Parathyroid adenoma (tissue), 2 donors: ENCODE data around the gene PPP1CC.

Experiments used
- H2AFZ ChIP-seq: fragments of 300-600 bp; sonication (generic); one replicate; pipeline ENCODE4 v1.7.0; 2017; ENCODE audit warnings: antibody characterized with exemption, mild to moderate bottlenecking
- H3K27ac ChIP-seq: fragments of 300-600 bp; sonication (generic); one replicate; pipeline ENCODE4 v1.7.0; 2017
- H3K27me3 ChIP-seq: fragments of 300-600 bp; sonication (generic); one replicate; pipeline ENCODE4 v1.7.0; 2017; ENCODE audit warnings: low read length; ENCODE audit not compliant: control insufficient read depth, insufficient read depth
- H3K36me3 ChIP-seq: fragments of 300-600 bp; sonication (generic); one replicate; pipeline ENCODE4 v1.7.0; 2017; ENCODE audit warnings: low read length; ENCODE audit not compliant: control insufficient read depth, insufficient read depth
- H3K4me1 ChIP-seq: fragments of 300-600 bp; sonication (generic); one replicate; pipeline ENCODE4 v1.7.0; 2017; ENCODE audit warnings: control low read depth
- H3K4me2 ChIP-seq: fragments of 300-600 bp; sonication (generic); one replicate; pipeline ENCODE4 v1.7.0; 2017; ENCODE audit warnings: low read length
- H3K4me3 ChIP-seq: fragments of 300-600 bp; sonication (generic); one replicate; pipeline ENCODE4 v1.7.0; 2017; ENCODE audit warnings: low read depth, low read length
- H3K79me2 ChIP-seq: fragments of 300-600 bp; sonication (generic); one replicate; pipeline ENCODE4 v1.7.0; 2017; ENCODE audit warnings: control low read depth
- H3K9ac ChIP-seq: fragments of 300-600 bp; sonication (generic); one replicate; pipeline ENCODE4 v1.7.0; 2017; ENCODE audit warnings: mild to moderate bottlenecking
- H3K9me3 ChIP-seq: fragments of 300-600 bp; sonication (generic); one replicate; pipeline ENCODE4 v1.7.0; 2017; ENCODE audit warnings: low read length; ENCODE audit not compliant: control insufficient read depth
- CTCF ChIP-seq: fragments of 300-600 bp; sonication (generic); IDR thresholded peaks from one replicate; pipeline ENCODE4 v1.7.0; 2017; ENCODE audit warnings: antibody characterized with exemption, mild to moderate bottlenecking
- donor health status: primary hyperparathyroidism.

PPP1CC gene

GRCh38 chr12:110765111-110765510 is 22.4 kb upstream of the PPP1CC start:
- H3K27ac ChIP-seq, result no peak overlapping the region
- H3K9ac ChIP-seq, result no peak overlapping the region
- TF ChIP-seq CTCF, result no peak

DNA sequence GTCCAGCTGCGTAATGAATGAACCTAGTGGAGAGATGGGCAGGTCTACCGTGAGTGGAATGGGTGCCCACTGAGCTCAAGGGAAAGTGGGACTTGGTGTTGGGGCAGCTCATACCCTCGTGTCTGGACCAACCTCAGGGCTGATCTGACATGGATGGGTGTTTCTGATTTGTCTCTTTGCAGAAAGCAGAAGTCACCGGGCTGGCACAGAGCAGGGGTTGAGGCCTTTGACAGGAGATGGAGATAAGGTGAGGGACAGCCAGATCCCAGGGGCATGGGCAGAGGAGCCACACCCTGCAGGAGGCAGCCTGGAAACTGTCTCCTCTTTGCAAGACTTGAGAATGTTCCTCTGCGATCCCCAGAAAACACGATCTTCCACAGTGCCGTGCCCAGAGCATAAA is 20.9 kb upstream of the PPP1CC start:
- no peak overlapping the region for H3K4me2 ChIP-seq
- no peaks in the 10 kb centered on the region for H3K79me2 ChIP-seq
- H3K9me3 ChIP-seq, result no peaks in the 10 kb centered on the region
- no peaks in the 10 kb centered on the region for H3K36me3 ChIP-seq
- H3K27me3 ChIP-seq, result no peaks in the 10 kb centered on the region
- H2AFZ ChIP-seq, result no peak overlapping the region
- no peak overlapping the region for H3K27ac ChIP-seq
- TF ChIP-seq CTCF, result no peak
- H3K4me1 ChIP-seq, result no peaks in the 10 kb centered on the region
- H3K9ac ChIP-seq, result no peak overlapping the region
- H3K4me3 ChIP-seq, result no peak overlapping the region

More at GRCh38 chr12:110765111-110765510, 22.4 kb upstream of the PPP1CC start:
- Histone ChIP-seq H3K4me2 (no peak overlapping the region), H3K4me3 (no peak overlapping the region), H3K4me1 (no peaks in the 10 kb centered on the region), H3K79me2 (no peaks in the 10 kb centered on the region), H3K36me3 (no peaks in the 10 kb centered on the region), H2AFZ (no peak overlapping the region), H3K9me3 (no peaks in the 10 kb centered on the region), H3K27me3 (no peaks in the 10 kb centered on the region)

DNA sequence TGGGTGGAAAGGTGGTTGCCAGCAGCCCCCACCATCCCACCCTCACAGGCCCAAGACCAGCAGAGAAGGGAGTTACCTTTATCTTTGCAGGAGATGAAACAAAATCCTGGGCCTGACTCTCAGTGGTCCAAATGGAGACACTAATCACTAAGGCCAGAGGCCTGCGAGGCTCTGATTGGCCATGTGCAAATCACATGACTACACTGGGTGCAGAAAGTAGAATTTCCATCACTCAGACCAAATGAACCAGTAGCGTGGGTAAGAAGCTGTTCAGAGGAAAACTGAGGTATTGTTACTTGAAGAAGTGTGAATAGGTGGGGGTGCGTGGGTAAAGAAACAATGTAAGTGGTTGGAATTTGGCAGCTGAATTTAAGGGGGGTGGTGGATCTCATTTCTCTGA is 20.2 kb upstream of the PPP1CC start:
- no peaks in the 10 kb centered on the region for H3K79me2 ChIP-seq
- H2AFZ ChIP-seq, result no peak overlapping the region
- no peaks in the 10 kb centered on the region for H3K9me3 ChIP-seq
- H3K4me2 ChIP-seq, result no peak overlapping the region
- no peak overlapping the region for H3K9ac ChIP-seq
- TF ChIP-seq CTCF, result no peak
- H3K27me3 ChIP-seq, result no peaks in the 10 kb centered on the region
- H3K4me1 ChIP-seq, result no peaks in the 10 kb centered on the region
- H3K4me3 ChIP-seq, result no peak overlapping the region
- no peaks in the 10 kb centered on the region for H3K36me3 ChIP-seq
- no peak overlapping the region for H3K27ac ChIP-seq

DNA sequence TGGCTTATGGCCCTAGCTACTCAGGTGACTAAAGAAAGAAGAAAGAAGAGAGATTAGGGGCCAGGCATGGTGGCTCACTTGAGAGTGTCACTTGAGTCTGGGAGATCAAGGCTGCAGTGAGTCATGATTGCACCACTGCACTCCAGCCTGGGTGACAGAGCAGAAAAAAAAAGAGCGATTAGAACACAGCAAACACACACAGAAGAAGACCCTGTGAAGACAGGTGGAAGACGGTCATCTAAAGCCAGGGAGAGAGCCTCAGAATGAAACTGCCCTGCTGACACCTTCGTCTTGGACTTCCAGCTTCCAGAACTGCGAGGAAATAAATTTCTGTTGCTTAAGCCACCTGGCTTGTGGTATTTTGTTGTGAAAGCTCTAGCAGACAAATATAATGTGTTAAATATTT is 17.5 kb upstream of the PPP1CC start:
- H3K27ac ChIP-seq, result no peak overlapping the region
- no peak overlapping the region for H3K4me3 ChIP-seq
- no peak overlapping the region for H3K9ac ChIP-seq
- no peaks in the 10 kb centered on the region for H3K9me3 ChIP-seq
- no peak overlapping the region for H2AFZ ChIP-seq
- no peak for TF ChIP-seq CTCF
- H3K79me2 ChIP-seq, result no peaks in the 10 kb centered on the region
- no peaks in the 10 kb centered on the region for H3K27me3 ChIP-seq
- H3K4me2 ChIP-seq, result no peak overlapping the region
- H3K36me3 ChIP-seq, result no peaks in the 10 kb centered on the region
- no peaks in the 10 kb centered on the region for H3K4me1 ChIP-seq

- Histone ChIP-seq H3K4me3 (no peak overlapping the region), H3K27ac (no peak overlapping the region), H2AFZ (no peak overlapping the region), H3K27me3 (no peaks in the 10 kb centered on the region), H3K36me3 (no peaks in the 10 kb centered on the region), H3K4me2 (no peak overlapping the region), H3K9me3 (no peaks in the 10 kb centered on the region), H3K79me2 (no peaks in the 10 kb centered on the region), H3K4me1 (no peaks in the 10 kb centered on the region), H3K9ac (no peak overlapping the region)
- no peak for TF ChIP-seq CTCF
These were observed 16.2 kb upstream of the PPP1CC start for GRCh38 chr12:110758922-110759321.
